Measurements from ENCODE around the gene AGPAT4.

DNA sequence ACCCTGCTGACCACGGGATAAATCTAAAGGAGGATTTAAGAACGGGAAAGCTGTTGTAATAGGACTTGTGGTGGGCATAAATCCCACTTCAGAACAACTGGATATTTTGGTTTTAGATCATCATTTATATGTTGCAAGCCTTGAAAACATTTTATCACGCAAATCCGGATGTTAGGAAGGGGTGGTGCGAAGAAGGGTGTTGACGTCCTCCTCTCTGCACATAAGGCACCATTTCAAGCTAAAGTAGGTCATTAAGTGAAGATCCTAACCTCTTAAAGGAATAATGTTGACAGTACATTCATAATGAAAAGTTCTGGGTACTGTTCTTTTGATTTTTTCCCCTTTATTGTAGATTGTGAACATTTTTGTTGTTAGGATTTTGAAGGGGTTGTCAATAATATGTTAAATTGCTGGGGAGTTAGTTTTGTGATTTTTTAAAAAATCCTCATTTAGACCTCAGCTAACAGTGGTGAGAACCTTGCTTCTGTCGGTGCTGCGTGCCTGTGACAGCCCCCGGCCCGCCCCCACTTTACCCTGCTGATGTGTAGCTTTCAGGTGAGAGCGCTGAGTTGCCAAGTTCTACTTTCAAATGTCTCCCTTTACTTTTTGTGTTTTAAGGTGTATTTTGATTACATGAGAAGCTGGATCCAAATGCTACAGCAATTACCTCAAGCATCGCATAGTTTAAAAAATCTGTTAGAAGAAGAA, 193.4 kb downstream of the AGPAT4 start:
- TF ChIP-seq POLR2A (IDR thresholded peaks at IDR 0.05; ENCODE audit: low read depth, low read length) (no peak), EZH2 (IDR thresholded peaks at IDR 0.05; ENCODE audit: borderline replicate concordance, low read depth, low read length, severe bottlenecking) (no peak)
- TF ChIP-seq, protein P1, sequence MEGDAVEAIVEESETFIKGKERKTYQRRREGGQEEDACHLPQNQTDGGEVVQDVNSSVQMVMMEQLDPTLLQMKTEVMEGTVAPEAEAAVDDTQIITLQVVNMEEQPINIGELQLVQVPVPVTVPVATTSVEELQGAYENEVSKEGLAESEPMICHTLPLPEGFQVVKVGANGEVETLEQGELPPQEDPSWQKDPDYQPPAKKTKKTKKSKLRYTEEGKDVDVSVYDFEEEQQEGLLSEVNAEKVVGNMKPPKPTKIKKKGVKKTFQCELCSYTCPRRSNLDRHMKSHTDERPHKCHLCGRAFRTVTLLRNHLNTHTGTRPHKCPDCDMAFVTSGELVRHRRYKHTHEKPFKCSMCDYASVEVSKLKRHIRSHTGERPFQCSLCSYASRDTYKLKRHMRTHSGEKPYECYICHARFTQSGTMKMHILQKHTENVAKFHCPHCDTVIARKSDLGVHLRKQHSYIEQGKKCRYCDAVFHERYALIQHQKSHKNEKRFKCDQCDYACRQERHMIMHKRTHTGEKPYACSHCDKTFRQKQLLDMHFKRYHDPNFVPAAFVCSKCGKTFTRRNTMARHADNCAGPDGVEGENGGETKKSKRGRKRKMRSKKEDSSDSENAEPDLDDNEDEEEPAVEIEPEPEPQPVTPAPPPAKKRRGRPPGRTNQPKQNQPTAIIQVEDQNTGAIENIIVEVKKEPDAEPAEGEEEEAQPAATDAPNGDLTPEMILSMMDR (IDR thresholded peaks at IDR 0.05; ENCODE audit: extremely low read depth in 1 of 2, insufficient read depth in 1 of 2, low read depth in 1 of 2, low read length in 2 of 2), result no peak
